Activated T-helper 17 cell treated with anti-CD3 and anti-CD28 coated beads, Interleukin-2, amount 50 U/mL, for 72 hours (primary cell): Measurements from ENCODE around the gene WRNIP1. TPM values are rescaled to one million over a fixed set of nuclear protein-coding genes. Genes with fewer than 3 reads are reported as not detected.
A peak's percentile ranks its signal among the peaks of the same experiment; 100 is the strongest.

ENCODE experiments used
- ATAC-seq: fragments of 150-1000 bp; cut with Tn5 transposase; replicated peaks from 2 replicates; pipeline ENCODE4 v1.10.0; 2021; ENCODE audit warnings: mild to moderate bottlenecking, moderate library complexity
- H3K27ac Mint-ChIP-seq: one replicate; pipeline ENCODE4 v1.8.0; 2022; ENCODE audit warnings: mixed read lengths
- H3K27me3 Mint-ChIP-seq: one replicate; pipeline ENCODE4 v1.8.0; 2022; ENCODE audit warnings: mixed read lengths
- H3K36me3 Mint-ChIP-seq: one replicate; pipeline ENCODE4 v1.8.0; 2022; ENCODE audit warnings: low read depth, mild to moderate bottlenecking, mixed read lengths
- H3K4me1 Mint-ChIP-seq: one replicate; pipeline ENCODE4 v1.8.0; 2022; ENCODE audit warnings: mixed read lengths
- H3K4me3 Mint-ChIP-seq: one replicate; pipeline ENCODE4 v1.8.0; 2022; ENCODE audit warnings: mild to moderate bottlenecking, mixed read lengths
- H3K9me3 Mint-ChIP-seq: one replicate; pipeline ENCODE4 v1.8.0; 2022; ENCODE audit warnings: mixed read lengths
- total RNA-seq, 2 donors: library from RNA; stranded (reverse); gene quantifications; one replicate each; pipeline ENCODE4 v1.2.3, GENCODE V29; 2022

Gene WRNIP1
- total RNA-seq, 2 donors from 2014 or later = 30.4 to 48.5 TPM

DNA sequence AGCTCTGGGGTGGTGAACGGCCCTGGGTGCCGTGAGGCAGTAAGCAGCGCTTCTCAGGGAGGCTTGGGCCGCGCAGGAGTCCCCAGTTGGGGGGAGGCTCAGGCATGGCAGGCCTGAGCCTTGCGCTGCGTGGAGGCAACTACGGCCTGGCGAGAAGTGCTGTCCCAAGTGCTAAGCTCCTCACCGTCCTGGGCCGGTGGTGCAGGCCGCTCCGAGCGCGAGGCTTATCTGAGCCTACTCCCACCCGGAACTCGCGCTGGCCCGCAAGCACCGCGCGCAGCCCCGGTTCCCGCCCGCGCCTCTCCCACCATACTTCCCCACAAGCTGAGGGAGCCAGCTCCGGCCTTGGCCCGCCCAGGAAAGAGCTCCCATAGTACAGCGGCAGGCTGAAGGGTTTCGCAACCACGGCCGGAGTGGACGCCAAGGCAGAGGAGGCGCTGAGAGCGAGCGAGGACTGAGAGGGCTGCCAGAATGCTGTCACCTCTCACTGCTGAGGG, 1.8 kb upstream of the WRNIP1 start:
- H3K36me3 Mint-ChIP-seq = peaks cover 23% of the 10 kb centered on the region
- H3K4me3 Mint-ChIP-seq = no peak overlapping the region
- H3K27me3 Mint-ChIP-seq = no peaks in the 10 kb centered on the region
- no peaks in the 10 kb centered on the region for H3K9me3 Mint-ChIP-seq
- H3K27ac Mint-ChIP-seq = no peak overlapping the region
- ATAC-seq = no peak
- peaks cover 27% of the 10 kb centered on the region for H3K4me1 Mint-ChIP-seq

DNA sequence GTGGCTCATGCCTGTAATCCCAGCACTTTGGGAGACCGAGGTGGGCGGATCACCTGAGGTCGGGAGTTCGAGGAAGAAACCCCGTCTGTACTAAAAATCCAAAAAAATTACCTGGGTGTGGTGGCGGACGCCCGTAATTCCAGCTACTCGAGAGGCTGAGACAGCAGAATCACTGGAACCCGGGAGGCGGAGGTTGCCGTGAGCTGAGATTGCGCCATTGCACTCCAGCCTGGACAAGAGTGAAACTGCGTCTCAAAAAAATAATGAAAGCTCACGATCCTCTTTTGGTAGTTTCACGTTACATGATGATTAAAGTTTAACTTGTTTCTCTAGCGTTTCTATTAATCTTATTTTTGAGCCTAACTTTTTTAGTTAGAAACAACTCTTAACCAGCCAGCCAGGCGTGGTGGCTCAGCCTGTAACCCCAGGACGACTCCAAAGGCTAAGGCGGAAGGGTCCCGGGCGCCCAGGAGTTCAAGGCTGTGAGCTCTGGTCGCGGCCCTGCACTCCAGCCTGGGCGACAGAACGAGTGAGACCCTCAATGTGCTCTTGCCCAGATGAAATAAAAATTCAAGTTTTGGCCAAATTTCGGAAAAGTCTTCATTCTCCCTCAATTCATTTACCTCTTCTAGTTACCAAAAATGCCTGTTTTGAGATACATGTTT, 1.2 kb upstream of the WRNIP1 start:
- Mint-ChIP-seq H3K36me3 (peaks cover 29% of the 10 kb centered on the region), H3K4me1 (peaks cover 32% of the 10 kb centered on the region), H3K27ac (peak overlapping the region; percentile 98), H3K4me3 (peak overlapping the region; percentile 91), H3K9me3 (no peaks in the 10 kb centered on the region), H3K27me3 (no peaks in the 10 kb centered on the region)
- ATAC-seq = no peak

DNA sequence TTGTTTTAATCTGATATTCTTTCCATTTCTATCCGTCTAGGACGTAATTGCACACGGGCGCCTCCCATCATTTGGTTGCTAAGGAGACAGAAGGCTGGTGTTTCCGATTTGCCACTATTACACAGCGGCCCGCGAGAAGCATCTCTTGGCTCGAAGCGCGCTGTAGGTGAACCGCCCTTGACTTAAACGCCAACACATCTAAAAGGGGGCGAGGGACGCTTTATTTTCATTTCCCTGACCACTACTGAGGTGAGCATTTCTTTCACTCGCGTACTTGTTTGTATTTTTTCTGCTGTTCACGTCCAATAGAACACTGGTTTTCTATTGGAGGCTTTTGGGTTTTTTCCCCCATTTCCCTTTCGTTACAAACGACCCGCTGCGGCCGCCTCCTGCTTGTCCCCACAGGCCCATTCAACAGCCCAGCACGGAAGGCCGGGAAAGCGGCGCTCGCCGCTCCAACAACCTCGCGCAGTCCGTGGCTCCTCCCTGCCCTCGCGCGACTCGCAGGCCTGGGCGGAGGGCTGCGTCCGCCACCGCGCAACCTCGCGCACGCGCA, 505 bp upstream of the WRNIP1 start:
- H3K27ac Mint-ChIP-seq = peak overlapping the region; percentile 98
- peak; percentile 81 for ATAC-seq
- no peaks in the 10 kb centered on the region for H3K27me3 Mint-ChIP-seq
- no peaks in the 10 kb centered on the region for H3K9me3 Mint-ChIP-seq
- H3K4me1 Mint-ChIP-seq = peaks cover 32% of the 10 kb centered on the region
- H3K36me3 Mint-ChIP-seq = peaks cover 34% of the 10 kb centered on the region
- peak overlapping the region; percentile 91 for H3K4me3 Mint-ChIP-seq

DNA sequence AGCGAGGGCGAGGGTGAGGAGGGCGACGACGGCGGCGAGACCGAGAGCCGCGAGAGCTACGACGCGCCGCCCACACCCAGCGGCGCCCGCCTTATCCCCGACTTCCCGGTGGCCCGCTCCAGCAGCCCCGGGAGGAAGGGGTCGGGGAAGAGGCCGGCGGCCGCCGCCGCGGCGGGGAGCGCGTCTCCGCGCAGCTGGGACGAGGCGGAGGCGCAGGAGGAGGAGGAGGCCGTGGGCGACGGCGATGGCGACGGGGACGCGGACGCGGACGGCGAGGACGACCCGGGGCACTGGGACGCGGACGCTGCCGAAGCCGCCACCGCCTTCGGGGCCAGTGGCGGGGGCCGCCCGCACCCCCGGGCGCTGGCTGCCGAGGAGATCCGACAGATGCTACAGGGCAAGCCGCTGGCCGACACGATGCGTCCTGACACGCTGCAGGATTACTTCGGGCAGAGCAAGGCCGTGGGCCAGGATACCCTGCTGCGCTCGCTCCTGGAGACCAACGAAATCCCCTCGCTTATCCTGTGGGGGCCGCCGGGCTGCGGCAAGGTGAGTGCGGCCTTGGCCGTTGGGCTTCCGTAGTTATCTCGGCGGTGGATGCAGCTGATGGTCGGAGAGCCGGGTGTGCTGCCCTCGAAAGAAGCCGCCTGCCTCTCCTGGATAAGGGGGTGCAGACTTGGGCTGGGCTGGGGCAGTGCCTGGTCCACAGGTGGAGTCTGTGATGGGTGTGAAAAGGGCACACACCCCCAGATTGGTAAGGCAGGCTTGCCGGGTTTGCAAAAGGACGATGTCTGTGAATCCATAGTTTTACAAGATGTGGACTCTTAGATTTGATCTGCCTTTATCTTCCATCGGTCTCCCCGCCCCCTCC, 938 bp downstream of the WRNIP1 start:
- peak overlapping the region; percentile 28 for H3K27ac Mint-ChIP-seq
- peaks cover 25% of the 10 kb centered on the region for H3K4me1 Mint-ChIP-seq
- no peaks in the 10 kb centered on the region for H3K9me3 Mint-ChIP-seq
- H3K4me3 Mint-ChIP-seq = peak overlapping the region; percentile 85
- ATAC-seq = peak; percentile 13
- peaks cover 49% of the 10 kb centered on the region for H3K36me3 Mint-ChIP-seq
- H3K27me3 Mint-ChIP-seq = no peaks in the 10 kb centered on the region

DNA sequence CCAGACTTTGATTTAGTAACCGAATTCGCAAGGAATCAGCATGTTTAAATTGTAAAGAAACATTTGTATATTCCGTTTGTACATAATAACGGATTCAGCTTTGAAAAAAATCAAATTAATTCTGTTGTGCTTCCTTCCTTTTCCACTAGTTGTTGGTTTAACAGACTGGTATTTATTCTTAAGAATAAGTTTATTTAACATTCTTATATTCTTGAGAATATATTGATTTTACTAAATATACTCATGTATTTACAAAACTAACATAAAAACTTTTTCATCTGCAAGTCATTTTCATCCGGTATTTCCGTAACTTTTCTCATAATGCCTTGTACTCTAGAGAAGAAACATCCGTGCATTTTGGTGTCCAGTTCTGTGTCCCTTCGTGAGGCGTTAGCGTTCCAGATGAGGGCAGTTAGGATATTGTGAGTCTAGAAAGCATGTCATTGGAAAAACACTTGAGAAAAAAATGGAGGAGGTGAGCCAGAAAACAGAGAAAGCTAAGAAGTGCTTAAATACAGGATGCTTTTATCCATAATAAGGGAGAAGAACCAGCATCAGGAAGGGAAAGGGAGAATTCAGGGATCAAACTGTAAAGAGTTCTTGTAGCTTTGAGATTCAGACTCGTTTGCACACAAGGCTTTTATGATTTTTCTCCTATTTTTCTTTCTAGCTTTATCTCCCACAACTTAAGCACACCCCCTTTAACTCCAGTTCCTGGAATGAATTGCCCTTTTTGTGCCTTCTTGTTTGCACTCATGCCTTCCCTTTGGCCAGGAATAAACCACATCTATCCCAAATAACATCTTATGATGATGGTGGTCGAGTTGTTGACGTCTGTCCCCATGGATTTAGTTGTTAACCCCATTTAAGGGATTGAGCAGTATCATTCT, 1.8 kb downstream of the WRNIP1 start:
- H3K27me3 Mint-ChIP-seq = no peaks in the 10 kb centered on the region
- peak overlapping the region; percentile 85 for H3K4me3 Mint-ChIP-seq
- H3K27ac Mint-ChIP-seq = peak overlapping the region; percentile 28
- no peak for ATAC-seq
- H3K4me1 Mint-ChIP-seq = peaks cover 24% of the 10 kb centered on the region
- H3K36me3 Mint-ChIP-seq = peaks cover 58% of the 10 kb centered on the region
- H3K9me3 Mint-ChIP-seq = no peaks in the 10 kb centered on the region

DNA sequence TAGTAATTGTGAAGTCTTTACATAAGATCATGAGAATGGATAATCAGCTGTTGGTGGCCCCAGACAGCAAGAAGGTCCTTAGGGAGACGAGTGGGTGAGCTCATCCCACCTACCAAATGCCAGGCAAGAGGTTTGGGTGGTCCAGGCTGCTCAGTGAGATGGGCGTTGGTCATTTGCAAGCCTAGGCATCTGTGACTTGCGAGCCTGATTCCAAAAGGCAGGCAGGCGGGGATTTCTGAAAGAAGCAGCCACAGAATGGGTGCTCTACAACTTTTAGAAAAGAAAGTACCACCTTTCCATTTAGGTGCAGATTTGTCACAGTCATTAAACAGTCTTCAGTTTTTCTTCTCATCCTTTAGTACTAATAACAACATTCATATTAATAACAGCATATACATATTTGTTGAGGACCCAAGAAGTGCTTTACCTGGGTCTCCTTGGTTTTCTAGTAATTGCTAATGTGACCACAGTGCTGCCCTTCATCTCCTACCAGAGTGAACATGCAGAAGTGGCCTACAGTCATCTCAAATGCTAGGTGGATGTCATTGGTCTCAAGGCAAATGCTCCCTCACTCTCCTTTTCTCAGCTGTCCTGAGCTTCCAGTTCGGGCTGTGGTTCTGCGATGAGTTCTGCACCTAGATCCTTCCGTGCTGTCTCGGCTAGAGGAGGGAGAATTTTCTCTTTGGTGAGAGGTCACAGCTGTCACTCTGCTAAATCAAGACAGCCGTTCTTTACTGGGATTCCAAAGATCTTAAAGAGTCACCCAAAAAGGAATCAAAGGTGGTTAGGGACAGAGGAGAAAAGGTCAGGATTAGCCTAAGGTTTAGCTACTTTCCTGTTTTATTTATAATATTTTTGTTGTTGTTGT, 2.7 kb downstream of the WRNIP1 start:
- Mint-ChIP-seq H3K9me3 (no peaks in the 10 kb centered on the region), H3K27me3 (no peaks in the 10 kb centered on the region), H3K4me3 (peak overlapping the region; percentile 85), H3K27ac (peak overlapping the region; percentile 39), H3K4me1 (peaks cover 27% of the 10 kb centered on the region), H3K36me3 (peaks cover 66% of the 10 kb centered on the region)
- ATAC-seq = no peak

DNA sequence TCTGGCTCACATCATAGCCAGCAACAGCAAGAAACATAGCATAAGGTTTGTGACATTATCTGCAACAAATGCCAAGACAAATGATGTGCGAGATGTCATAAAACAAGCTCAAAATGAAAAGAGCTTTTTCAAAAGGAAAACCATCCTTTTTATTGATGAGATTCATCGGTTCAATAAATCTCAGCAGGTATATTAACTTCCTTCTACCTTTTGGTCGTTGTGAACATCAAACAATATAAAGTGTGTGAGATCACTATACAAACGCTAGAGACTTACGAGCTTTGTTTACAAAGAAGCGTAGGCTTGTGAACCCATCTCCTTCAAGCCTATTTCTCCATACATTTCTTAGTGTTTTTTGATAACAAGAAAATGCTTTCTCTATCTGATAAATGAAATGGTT, 3.5 kb downstream of the WRNIP1 start:
- peak overlapping the region; percentile 39 for H3K27ac Mint-ChIP-seq
- peaks cover 74% of the 10 kb centered on the region for H3K36me3 Mint-ChIP-seq
- H3K4me3 Mint-ChIP-seq = peak overlapping the region; percentile 85
- no peaks in the 10 kb centered on the region for H3K27me3 Mint-ChIP-seq
- peaks cover 31% of the 10 kb centered on the region for H3K4me1 Mint-ChIP-seq
- ATAC-seq = no peak
- no peaks in the 10 kb centered on the region for H3K9me3 Mint-ChIP-seq

DNA sequence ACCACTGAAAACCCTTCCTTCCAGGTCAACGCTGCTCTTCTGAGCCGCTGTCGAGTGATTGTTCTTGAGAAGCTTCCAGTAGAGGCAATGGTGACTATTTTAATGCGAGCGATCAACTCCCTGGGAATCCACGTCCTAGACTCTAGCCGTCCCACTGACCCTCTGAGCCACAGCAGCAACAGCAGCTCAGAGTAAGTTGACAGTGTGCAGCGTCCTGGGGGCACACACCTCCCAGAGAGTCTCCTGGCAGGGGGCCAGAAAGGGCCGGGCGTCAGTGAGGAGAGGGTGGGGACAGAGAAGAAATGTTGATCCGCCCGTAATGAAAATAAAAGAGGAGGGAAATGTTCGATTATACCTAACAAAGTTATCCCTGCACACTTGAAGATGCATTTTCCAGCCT, 5.0 kb downstream of the WRNIP1 start:
- Mint-ChIP-seq H3K4me1 (peaks cover 33% of the 10 kb centered on the region), H3K36me3 (peaks cover 88% of the 10 kb centered on the region), H3K27ac (no peak overlapping the region), H3K9me3 (no peaks in the 10 kb centered on the region), H3K4me3 (no peak overlapping the region), H3K27me3 (no peaks in the 10 kb centered on the region)
- ATAC-seq = no peak

DNA sequence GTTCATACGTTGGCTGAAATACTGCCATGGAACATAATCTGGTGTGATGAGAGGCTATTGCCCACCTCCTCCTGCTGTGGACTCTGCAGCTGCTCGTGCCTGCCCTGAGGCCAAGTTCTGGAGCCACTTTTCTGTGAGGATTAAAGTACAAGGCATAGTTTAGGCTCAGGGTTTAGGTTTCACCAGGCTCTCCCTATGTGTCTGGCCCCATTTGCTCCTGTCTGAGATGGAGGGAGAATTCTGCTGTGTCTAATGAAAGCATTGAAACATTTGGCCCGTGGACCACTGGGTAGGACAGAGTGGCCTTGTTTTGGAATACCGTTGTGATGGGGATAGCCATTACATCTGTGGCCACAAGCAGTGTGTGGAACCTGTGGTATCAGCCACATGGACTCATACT, 5.9 kb downstream of the WRNIP1 start:
- Mint-ChIP-seq H3K4me3 (no peak overlapping the region), H3K4me1 (peaks cover 37% of the 10 kb centered on the region), H3K36me3 (peaks cover 93% of the 10 kb centered on the region), H3K27me3 (no peaks in the 10 kb centered on the region), H3K27ac (no peak overlapping the region), H3K9me3 (no peaks in the 10 kb centered on the region)
- ATAC-seq = no peak

DNA sequence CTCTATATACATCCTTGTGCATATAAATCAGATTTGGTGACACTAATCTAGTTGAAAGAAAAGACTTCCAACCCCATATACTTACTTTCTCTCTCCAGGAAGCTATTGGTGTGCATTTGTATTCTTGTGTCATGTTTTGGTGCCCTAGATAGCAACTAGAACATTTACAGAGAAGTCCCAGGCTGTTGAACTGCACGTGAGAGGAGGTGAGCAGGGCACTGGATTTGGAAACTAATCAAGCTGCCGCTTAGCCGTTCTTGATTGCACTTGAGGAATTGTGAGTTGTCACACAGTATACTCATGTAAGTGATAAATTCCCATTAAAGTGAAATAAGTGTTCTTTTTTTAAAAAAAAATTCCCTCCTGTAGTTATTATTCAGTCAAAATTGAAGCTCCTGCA, 7.6 kb downstream of the WRNIP1 start:
- no peak for ATAC-seq
- Mint-ChIP-seq H3K36me3 (peaks cover 89% of the 10 kb centered on the region), H3K4me1 (peaks cover 35% of the 10 kb centered on the region), H3K27ac (no peak overlapping the region), H3K4me3 (no peak overlapping the region), H3K27me3 (no peaks in the 10 kb centered on the region), H3K9me3 (no peaks in the 10 kb centered on the region)

DNA sequence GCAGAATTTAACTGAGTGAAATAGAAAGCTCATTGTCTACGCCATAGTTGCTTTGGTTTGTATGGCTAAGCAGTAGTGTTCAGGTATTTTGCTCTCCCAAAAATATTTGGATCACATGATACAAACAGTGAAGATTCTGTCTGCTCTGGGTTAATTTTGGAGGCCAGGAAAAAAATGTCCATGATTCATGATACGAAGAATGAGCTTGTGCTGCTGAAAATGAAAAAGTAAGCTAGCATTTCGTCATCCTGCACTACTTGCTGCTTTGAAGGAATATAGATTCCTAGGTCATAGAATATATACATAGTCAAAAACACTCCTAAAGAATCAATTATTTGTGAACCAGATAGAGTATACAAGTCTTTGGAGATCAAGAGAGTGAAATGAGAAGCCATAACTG, 8.3 kb downstream of the WRNIP1 start:
- Mint-ChIP-seq H3K9me3 (no peaks in the 10 kb centered on the region), H3K27me3 (no peaks in the 10 kb centered on the region), H3K4me1 (peaks cover 30% of the 10 kb centered on the region), H3K27ac (no peak overlapping the region), H3K4me3 (no peak overlapping the region), H3K36me3 (peaks cover 89% of the 10 kb centered on the region)
- ATAC-seq = no peak

DNA sequence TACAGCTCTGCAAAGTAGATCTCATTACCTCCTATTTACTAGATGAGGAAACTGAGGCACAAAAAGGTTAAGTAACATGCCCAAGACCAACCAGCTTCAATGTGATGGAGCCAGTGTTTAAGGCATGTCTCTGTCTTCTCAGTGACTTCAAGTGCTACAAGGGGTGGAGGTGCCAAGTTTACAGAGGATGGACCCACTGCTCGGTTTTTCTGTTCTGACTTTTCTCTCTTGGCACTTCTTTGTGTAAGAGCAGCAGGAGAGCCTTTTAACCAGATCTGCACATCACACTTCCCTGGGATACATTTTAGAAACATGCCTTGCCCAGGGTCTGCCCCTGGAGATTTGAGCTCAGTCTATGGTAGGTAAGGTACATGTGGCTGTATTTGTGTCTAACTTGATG, 9.8 kb downstream of the WRNIP1 start:
- peaks cover 91% of the 10 kb centered on the region for H3K36me3 Mint-ChIP-seq
- no peaks in the 10 kb centered on the region for H3K27me3 Mint-ChIP-seq
- no peak for ATAC-seq
- no peak overlapping the region for H3K27ac Mint-ChIP-seq
- no peaks in the 10 kb centered on the region for H3K9me3 Mint-ChIP-seq
- peaks cover 25% of the 10 kb centered on the region for H3K4me1 Mint-ChIP-seq
- no peak overlapping the region for H3K4me3 Mint-ChIP-seq

DNA sequence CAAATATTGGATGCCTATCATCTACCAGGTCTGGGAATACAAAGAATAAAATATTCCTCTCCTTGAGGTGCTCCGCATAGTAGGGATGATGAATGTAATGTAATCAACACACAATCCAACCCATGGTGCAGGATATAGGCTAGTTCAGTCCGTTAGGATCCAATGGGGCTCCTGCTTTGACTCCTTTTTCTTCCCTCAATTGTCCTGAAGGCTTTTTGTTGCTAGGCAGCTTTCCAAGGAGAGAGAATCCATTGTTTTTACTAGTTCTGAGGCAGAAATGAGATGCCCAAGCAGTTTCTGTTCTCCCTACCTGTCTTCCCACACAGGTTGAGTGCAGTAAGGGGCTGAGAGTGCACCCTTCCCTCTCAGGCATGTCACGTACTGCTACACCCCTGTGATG, 12.1 kb downstream of the WRNIP1 start:
- Mint-ChIP-seq H3K27me3 (no peaks in the 10 kb centered on the region), H3K36me3 (peaks cover 86% of the 10 kb centered on the region), H3K9me3 (no peaks in the 10 kb centered on the region), H3K4me3 (no peak overlapping the region), H3K27ac (no peak overlapping the region), H3K4me1 (peaks cover 25% of the 10 kb centered on the region)
- ATAC-seq = no peak
